ES-I3 (cell line): ENCODE measurements around the gene ANKIB1.
"Not testable (repeated sequence)": the region's sequence is repeated elsewhere in the genome, so short reads cannot be mapped to it uniquely, and the experiment has no call there.

ENCODE experiments used
- H3K36me3 ChIP-seq: 2 replicates; pipeline ENCODE4 v1.6.1; 2013; ENCODE audit warnings: mild to moderate bottlenecking, low read length, control low read depth, moderate library complexity; ENCODE audit not compliant: insufficient read depth
- H3K4me1 ChIP-seq: 2 replicates; pipeline ENCODE4 v1.6.1; 2013; ENCODE audit warnings: mild to moderate bottlenecking, control low read depth, low read length; ENCODE audit not compliant: insufficient read depth
- H3K9ac ChIP-seq: 2 replicates; pipeline ENCODE4 v1.6.1; 2013; ENCODE audit warnings: low read depth, mild to moderate bottlenecking, low read length, moderate library complexity
- H3K9me3 ChIP-seq: 2 replicates; pipeline ENCODE4 v1.6.1; 2013; ENCODE audit warnings: mild to moderate bottlenecking, low read length, moderate library complexity; ENCODE audit not compliant: control insufficient read depth, insufficient read depth

The ANKIB1 gene

DNA sequence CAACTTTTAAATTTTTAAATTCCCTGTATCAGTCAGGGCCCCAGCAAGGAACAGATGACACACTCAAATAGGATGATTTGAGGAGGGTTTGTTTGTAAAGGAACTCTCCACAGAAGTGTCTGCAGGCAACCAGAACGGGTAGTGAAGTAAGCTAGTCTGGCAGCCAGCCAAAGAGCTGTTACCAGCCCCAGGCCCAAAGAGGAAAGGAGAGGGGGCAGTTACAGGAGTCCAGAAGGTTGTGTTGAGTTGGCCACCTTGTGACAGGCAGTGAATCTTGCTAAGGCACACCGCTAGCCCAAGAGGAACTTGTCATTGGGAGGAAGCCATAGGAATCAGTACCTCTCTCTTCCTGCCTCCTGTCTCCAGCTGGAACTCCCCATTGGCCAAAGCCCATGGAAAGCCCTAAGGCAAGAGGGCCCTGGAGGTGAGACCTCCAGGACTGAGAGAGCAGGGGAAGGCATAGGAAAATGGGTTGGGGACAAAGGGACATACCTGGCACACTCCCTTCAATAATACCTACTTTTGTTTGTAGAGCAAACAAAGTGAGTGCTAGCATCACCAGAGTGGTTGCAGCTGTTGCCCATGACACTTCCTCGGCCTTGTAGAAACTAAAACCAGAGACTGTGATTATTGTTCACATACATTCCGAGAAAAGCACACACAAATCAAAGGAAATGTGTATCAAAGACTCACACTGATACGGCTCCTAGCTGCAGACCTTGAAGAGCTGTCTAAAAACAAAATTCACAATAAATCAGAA lies 176.1 kb downstream of the ANKIB1 start:
- 0 out of 2 replicates have a peak, but pooled peaks cover 5% of the 10 kb centered on the region for H3K4me1 ChIP-seq
- H3K9ac ChIP-seq = no peak overlapping the region
- H3K36me3 ChIP-seq = no peaks in the 10 kb centered on the region
- no peaks in the 10 kb centered on the region for H3K9me3 ChIP-seq

DNA sequence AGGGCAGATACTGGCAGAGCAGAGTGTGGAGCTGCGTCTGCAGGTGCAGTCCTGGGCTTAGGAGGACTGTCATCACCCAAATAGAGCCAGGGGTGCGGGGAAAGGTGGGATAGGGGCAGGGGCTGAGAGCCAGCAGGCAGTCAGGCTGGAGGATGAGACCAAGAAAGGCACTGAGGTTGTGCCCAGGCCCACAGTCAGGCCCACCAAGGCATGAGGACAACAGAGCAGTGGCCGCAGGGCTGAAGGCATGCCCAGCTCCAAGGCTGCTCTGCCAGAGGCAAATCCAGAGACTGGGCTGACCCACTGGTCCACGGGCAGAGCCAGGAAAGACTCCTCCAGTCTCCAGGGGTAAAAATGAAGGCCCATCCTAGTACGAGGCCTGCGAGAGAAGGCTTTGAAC lies 177.2 kb downstream of the ANKIB1 start:
- Histone ChIP-seq H3K4me1 (0 out of 2 replicates have a peak, but pooled peaks cover 5% of the 10 kb centered on the region), H3K9ac (no peak overlapping the region), H3K36me3 (no peaks in the 10 kb centered on the region), H3K9me3 (no peaks in the 10 kb centered on the region)

DNA sequence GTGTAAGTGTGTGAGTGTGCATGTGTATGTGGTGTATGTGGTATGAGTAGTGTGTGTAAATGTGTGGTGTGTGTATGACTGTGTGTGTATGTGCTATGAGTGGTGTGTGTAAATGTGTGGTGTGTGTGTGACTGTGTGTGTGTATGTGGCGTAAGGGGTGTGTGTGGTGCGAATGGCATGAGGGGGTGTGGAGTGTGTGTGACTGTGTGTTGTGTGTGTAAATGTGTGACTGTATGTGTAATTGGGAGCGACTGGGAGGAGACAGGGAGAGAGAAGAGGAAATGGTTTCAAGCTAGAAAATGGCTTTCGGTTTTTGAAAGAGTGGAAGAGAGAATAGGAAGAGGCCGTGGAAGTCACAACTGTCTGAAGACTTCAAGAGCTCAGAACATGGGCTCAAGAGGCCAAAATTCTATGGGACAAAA lies 177.9 kb downstream of the ANKIB1 start:
- Histone ChIP-seq H3K36me3 (no peaks in the 10 kb centered on the region), H3K4me1 (0 out of 2 replicates have a peak, but pooled peaks cover 5% of the 10 kb centered on the region), H3K9ac (no peak overlapping the region), H3K9me3 (no peaks in the 10 kb centered on the region)

DNA sequence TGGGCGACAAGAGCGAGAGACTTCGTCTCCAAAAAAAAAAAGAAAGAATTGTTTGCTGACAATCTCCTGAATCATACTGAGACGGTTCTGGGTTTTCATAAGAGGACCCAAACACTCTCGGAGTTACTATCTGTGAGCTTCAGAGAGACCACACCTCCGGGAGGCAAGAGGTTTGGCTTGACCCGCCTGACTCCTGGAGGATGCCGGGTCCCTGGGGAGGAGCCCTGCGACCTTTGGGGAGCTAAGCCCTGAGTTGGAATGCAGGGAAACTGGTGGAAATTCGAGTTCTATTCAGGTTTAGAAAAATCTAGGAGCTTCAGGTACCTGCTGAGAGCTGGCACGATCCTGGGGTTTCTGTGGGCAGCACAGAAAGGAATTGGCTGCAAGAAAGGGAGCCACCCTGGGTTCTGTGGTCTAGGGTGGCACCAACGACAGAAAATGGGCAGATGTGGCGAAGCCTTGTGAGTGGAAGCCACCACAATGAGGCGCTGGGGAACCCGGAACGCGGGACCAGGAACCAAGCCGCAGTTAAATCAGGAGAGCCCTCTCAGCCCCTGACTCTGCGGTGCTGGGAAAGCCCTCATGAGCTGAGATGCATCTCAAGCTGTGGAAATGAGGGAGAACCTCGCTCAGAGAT lies 179.7 kb downstream of the ANKIB1 start:
- H3K36me3 ChIP-seq = no peaks in the 10 kb centered on the region
- H3K9me3 ChIP-seq = no peaks in the 10 kb centered on the region
- peak overlapping the region; percentile 56; the same call in 1 of the 2 replicates for H3K9ac ChIP-seq
- H3K4me1 ChIP-seq = 0 out of 2 replicates have a peak, but pooled peaks cover 5% of the 10 kb centered on the region

DNA sequence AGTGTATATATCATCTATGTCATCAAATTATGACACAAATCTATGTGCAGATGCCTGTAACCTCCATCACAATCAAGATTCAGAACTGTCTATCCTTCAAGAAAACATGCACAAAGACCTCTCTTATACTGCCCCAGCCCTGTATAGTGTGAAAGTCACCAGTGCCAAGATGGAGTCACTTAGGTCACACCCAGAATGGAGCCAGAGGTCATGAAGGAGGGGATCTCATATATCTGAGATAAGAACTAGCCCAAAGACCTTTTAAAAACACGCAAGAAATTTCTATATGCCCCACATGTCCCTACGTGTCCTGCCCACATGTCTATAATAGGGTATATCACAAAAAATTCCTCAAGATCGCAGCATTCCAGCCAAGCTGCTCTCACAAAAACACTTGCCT lies 181.4 kb downstream of the ANKIB1 start:
- Histone ChIP-seq H3K9ac (no peak overlapping the region), H3K36me3 (no peaks in the 10 kb centered on the region), H3K9me3 (no peaks in the 10 kb centered on the region), H3K4me1 (0 out of 2 replicates have a peak, but pooled peaks cover 5% of the 10 kb centered on the region)

DNA sequence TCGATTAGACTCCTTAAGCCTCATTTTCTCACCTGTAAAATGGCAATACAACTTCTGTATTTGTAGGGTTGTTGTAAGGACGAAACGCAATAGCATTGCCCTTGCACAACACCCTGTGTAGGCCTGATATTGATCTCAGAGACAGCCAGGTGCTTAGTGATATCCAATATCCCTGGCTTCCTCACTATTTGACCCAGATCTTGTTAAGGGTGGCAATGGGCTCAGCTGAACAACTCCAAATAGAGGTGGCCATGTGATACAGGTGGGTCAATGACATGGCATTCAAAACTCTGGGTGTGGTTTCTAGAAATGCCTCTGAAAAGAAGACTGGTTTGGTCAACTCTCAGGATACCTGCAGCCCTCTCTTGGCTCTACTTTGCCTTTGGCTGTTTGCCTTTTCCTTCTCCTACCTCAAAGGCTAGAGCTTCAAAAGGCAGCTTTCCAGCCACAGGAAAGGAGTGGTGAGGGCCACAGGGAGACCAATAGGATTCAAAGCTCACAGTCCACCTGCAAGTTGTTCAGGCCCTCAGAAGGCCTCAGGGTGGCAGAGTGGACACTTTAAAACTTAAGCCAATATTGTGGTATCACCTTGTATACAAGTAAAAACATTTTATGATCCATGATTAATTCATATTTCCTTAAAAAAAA lies 186.6 kb downstream of the ANKIB1 start:
- Histone ChIP-seq H3K4me1 (peaks cover 4% of the 10 kb centered on the region; the same call in 1 of the 2 replicates), H3K9ac (no peak overlapping the region), H3K36me3 (no peaks in the 10 kb centered on the region), H3K9me3 (no peaks in the 10 kb centered on the region)

DNA sequence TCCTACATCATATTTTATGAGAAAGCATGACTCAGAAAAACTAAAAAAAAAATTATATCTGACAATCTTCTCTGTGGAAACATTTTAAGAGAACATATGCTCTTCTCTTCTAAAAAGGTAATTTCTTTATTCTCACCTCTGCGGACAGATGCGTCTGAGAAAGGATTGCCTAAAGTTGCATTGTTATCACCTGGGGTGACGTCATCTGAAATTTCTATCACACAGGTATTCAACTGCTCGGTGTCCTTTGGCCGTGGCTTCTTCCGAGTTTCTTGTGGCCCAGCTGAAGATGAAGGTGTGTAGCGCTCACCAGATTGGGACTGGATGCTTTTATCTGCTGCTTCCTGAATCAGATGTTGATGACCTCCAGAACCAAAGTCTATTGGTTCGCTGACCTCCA lies 187.2 kb downstream of the ANKIB1 start:
- no peaks in the 10 kb centered on the region for H3K36me3 ChIP-seq
- H3K9ac ChIP-seq = no peak overlapping the region
- H3K4me1 ChIP-seq = peaks cover 5% of the 10 kb centered on the region; the same call in 1 of the 2 replicates
- H3K9me3 ChIP-seq = no peaks in the 10 kb centered on the region

DNA sequence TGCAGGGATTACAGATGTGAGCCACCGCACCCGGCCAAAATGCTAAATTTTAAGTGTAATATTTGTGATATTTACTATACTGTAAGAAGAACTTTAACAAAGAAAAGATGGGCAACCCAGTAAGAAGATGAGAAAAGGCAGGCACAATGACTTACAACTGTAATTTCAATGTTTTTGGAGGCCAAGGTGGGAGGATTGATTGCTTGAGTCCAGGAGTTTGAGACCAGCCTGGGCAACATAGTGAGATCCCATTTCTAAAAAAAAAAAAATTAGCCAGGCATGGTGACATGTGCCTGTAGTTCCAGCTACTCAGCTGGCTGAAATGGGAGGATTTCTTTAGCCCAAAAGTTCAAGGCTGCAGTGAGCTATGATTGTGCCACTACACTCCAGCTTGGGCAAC lies 189.8 kb downstream of the ANKIB1 start:
- Histone ChIP-seq H3K36me3 (no peaks in the 10 kb centered on the region), H3K9ac (no peak overlapping the region), H3K4me1 (peaks cover 5% of the 10 kb centered on the region; the same call in 1 of the 2 replicates), H3K9me3 (no peaks in the 10 kb centered on the region)

DNA sequence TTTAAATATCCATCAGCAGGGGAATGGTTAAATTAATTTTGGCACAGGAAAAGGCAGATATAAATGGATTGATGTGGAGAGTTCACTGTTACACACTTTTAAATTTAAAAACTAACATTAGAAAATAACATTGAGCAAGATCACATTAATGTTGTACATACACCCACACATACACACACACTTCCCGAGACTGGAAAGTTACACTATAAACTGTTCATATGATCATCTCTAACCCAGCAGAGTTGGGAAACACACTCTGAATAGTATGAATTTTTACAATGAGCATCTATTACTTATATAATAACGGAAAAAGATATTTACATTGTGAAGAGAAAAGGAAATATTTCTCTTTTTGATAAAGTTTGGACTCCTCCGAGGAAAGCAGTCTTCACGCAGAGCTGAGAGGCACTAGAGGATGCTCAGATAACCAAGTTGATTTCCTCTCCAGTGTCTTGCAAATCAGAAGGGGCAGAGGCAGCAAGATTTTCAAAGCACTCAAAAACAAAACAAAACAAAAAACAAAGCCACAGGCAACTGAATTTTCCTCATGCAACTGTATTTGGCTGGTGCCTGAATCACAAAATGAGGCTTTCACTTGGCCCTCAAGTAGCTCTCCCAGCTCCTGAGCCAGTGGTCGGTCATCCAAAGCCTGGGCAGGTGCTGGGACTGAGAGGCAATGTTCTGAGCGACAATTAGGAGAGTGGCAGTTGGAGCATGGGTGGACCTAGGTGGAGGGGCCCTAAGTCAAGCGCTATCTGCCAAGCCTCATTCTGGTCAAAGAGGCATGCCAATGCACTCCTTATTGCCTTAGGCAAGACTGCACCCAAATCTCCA lies 191.1 kb downstream of the ANKIB1 start:
- no peaks in the 10 kb centered on the region for H3K36me3 ChIP-seq
- H3K9me3 ChIP-seq = no peaks in the 10 kb centered on the region
- peaks cover 5% of the 10 kb centered on the region; the same call in 1 of the 2 replicates for H3K4me1 ChIP-seq
- H3K9ac ChIP-seq = no peak overlapping the region

DNA sequence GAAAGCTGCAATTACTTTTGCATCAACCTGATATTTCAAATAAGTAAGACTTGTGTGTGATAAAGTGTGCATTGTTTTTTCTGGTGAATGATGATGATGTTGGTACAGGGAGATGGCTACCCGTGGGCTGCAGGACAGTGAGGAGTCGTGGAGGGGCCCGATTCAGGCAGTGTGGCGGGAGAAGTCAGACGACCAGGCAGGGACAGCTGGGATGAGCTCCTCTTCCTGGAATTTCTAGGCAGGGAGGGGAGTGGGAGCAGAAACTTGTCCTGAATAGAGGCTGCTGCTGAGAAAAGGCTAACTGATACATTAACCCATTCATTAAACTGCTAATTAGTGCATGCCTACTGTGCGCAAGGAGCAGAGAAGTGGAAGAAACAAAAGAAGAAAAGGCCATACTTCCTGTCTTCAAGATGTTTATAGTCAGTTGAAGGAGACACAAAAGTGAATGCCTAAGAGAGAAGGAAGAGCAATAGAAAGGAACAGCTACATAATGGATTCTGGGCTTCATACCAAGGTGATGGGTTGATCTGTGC lies 192.2 kb downstream of the ANKIB1 start:
- no peaks in the 10 kb centered on the region for H3K36me3 ChIP-seq
- peaks cover 5% of the 10 kb centered on the region; the same call in 1 of the 2 replicates for H3K4me1 ChIP-seq
- no peaks in the 10 kb centered on the region for H3K9me3 ChIP-seq
- H3K9ac ChIP-seq = no peak overlapping the region

DNA sequence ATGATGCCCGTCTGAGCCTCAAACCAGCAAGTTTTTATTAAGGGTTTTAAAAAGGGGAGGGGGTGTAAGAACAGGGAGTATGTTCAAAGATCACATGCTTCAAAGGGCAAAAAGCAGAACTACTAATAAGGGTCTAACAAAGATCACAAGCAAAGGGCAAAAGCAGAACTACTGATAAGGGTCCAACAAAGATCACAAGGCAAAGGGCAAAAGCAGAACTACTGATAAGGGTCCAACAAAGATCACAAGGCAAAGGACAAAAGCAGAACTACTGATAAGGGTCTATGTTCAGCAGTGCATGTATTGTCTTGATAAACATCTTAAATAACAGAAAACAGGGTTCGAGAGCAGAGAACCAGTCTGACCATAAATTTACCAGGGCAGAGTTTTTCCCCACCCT lies 196.9 kb downstream of the ANKIB1 start:
- not testable (repeated sequence) for H3K4me1 ChIP-seq

DNA sequence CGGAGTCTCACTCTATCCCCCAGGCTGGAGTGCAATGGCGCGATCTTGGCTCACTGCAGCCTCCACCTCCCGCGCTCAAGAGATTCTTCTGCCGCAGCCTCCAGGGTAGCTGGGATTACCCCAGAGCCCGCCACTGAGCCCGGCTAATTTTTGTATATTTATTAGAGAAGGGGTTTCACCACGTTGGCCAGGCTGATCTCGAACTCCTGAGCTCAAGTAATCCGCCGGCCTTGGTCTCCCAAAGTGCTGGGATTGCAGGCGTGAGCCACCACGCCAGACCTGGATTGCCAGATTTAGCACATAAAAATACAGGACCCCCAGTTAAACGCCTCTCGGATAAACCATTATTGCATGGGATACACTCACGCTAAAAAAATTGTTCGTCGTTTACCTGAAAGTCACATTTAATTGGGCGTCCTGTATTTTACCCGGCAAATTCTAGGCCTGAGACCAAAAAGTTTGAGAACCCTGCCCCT lies 201.1 kb downstream of the ANKIB1 start:
- Histone ChIP-seq H3K4me1 (no peaks in the 10 kb centered on the region), H3K9me3 (no peaks in the 10 kb centered on the region), H3K36me3 (peaks cover 18% of the 10 kb centered on the region), H3K9ac (peak overlapping the region; percentile 90)

More for the DNA sequence above, 196.9 kb downstream of the ANKIB1 start:
- H3K9me3 ChIP-seq, H3K9ac ChIP-seq, H3K36me3 ChIP-seq: not testable (repeated sequence)

DNA sequence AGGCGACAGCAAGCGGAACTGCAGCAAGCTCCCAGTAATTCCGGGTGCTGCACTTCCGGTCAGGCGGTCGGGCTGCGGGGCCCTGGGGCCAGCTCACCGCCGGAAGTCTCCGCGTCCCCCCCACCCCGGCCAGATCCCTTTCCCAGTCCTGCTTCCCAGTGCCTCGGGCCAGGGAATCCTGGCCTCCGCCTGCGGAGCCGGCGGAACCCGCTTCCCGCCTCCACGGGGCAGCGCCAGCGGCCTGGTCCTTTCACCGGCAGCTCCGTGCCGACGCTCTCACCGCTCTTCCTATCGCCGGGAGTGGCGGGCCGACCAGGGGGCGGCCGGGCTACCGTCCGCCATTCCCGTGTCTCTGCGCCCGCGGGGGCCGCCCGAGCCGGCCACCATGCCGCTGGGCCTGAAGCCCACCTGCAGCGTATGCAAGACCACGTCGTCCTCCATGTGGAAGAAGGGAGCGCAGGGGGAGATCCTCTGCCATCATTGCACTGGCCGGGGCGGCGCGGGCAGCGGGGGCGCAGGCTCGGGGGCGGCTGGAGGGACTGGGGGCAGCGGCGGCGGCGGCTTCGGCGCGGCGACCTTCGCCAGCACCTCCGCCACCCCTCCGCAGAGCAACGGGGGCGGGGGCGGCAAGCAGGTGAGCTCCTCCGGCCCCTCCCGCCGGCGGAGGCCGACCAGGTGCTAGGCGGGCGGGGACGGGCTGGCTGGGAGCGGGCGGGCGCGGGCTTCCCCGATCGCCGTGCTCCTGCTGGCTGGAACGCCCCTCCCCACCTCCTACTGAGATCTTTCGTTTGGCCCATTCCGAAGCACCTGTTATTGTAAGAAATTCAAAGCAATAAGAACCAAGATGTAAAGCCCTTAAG lies 201.8 kb downstream of the ANKIB1 start, which contains the start of gene GATAD1:
Gene GATAD1, plus strand, starts transcription at position 138 of the 860 bp plus-strand sequence. Its CDS starts 248 bp downstream, at position 386.
- H3K9me3 ChIP-seq = no peaks in the 10 kb centered on the region
- peak within 1 kb of the TSS; percentile 90 for H3K9ac ChIP-seq
- no peaks in the 10 kb centered on the region for H3K4me1 ChIP-seq
- peaks cover 18% of the 10 kb centered on the region for H3K36me3 ChIP-seq
